Cardiac fibroblast (primary cell): ENCODE data around the gene ACP3.

Experiments
- DNase-seq, 2 donors: peaks; one replicate each; pipeline versions ENCODE4 v3.0.0 to v3.0.0-alpha.2; 2010; ENCODE audit warnings: low read depth in 2 of 2
- H3K4me3 ChIP-seq, 2 donors: replicated peaks in 1 of 2; 1 replicate in 1 of 2; 2 replicates in 1 of 2; pipeline ENCODE4 v1.5.1; 2011; ENCODE audit warnings: low read depth in 2 of 2, low read length in 2 of 2, mild to moderate bottlenecking in 2 of 2, moderate library complexity in 1 of 2
- CTCF ChIP-seq: IDR thresholded peaks from one replicate; pipeline ENCODE4 v1.5.1; 2011; ENCODE audit warnings: low read depth, mild to moderate bottlenecking, low read length, inconsistent platforms

Gene ACP3

GRCh38 chr3:132332508-132332907 lies 15.3 kb downstream of the ACP3 start:
- DNase-seq = peak; percentile 12 to 35

GRCh38 chr3:132341746-132342145 lies 24.5 kb downstream of the ACP3 start:
- TF ChIP-seq CTCF = no peak
- peak in 1 of 2 donors; percentile 9 for DNase-seq
- H3K4me3 ChIP-seq = no peak overlapping the region

More at GRCh38 chr3:132332508-132332907, 15.3 kb downstream of the ACP3 start:
- no peak overlapping the region for H3K4me3 ChIP-seq
- TF ChIP-seq CTCF = no peak

- no peak for TF ChIP-seq CTCF
- peak; percentile 19 to 67 for DNase-seq
- H3K4me3 ChIP-seq = no peak overlapping the region
These were observed 25.0 kb downstream of the ACP3 start for GRCh38 chr3:132342183-132342582.

GRCh38 chr3:132342610-132343009 lies 25.4 kb downstream of the ACP3 start:
- no peak for DNase-seq
- TF ChIP-seq CTCF = no peak
- H3K4me3 ChIP-seq = no peak overlapping the region

GRCh38 chr3:132343018-132343612 lies 25.9 kb downstream of the ACP3 start:
- peak; percentile 82 to 84 for DNase-seq
- peak; percentile 82 for TF ChIP-seq CTCF
- H3K4me3 ChIP-seq = no peak overlapping the region

GRCh38 chr3:132344666-132345280 lies 27.6 kb downstream of the ACP3 start:
- DNase-seq = peak in 1 of 2 donors; percentile 59
- no peak for TF ChIP-seq CTCF
- no peak overlapping the region for H3K4me3 ChIP-seq
